ENCODE measurements around the gene CARD11.

The CARD11 gene

DNA sequence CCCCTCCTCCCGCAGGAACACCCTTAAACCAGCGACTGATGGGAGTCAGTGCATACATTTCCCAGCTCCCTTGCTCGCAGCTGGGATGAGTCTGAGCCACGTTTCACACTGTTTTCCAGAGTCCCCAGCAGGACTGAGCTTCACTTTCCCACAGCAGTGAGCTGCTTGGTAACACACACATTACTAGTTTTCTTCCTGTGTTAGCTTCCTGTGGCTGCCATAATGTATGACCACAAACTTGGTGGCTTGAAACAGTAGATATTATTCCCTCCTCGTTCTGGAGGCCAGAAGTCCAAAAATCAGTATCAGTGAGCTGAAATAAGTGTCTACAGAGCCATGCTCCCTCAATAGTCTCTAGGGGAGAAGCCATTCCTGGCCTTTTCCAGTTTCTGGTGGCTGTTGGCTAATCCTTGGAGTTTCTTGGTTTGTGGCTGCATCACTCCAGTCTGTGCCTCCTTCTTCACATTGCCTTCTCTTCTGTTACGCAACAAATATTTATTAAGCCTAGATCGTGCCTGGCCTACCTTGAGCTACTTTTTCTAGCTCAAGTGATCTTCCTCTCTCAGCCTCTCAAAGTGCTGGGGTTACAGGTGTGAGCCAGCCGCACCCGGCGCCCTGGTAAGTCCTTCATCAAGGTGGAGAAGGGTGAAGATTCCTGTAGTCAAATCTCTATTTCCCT is 26.2 kb upstream of the CARD11 start:
- TF ChIP-seq, protein P1, sequence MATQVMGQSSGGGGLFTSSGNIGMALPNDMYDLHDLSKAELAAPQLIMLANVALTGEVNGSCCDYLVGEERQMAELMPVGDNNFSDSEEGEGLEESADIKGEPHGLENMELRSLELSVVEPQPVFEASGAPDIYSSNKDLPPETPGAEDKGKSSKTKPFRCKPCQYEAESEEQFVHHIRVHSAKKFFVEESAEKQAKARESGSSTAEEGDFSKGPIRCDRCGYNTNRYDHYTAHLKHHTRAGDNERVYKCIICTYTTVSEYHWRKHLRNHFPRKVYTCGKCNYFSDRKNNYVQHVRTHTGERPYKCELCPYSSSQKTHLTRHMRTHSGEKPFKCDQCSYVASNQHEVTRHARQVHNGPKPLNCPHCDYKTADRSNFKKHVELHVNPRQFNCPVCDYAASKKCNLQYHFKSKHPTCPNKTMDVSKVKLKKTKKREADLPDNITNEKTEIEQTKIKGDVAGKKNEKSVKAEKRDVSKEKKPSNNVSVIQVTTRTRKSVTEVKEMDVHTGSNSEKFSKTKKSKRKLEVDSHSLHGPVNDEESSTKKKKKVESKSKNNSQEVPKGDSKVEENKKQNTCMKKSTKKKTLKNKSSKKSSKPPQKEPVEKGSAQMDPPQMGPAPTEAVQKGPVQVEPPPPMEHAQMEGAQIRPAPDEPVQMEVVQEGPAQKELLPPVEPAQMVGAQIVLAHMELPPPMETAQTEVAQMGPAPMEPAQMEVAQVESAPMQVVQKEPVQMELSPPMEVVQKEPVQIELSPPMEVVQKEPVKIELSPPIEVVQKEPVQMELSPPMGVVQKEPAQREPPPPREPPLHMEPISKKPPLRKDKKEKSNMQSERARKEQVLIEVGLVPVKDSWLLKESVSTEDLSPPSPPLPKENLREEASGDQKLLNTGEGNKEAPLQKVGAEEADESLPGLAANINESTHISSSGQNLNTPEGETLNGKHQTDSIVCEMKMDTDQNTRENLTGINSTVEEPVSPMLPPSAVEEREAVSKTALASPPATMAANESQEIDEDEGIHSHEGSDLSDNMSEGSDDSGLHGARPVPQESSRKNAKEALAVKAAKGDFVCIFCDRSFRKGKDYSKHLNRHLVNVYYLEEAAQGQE (IDR thresholded peaks at IDR 0.05; ENCODE audit: insufficient read depth in 1 of 2, low read depth in 2 of 2, low read length in 2 of 2), result no peak
- TF ChIP-seq FOXP2 (optimal IDR thresholded peaks at IDR 0.05; ENCODE audit: borderline replicate concordance, extremely low read depth, extremely low read length, insufficient read depth) (no peak), SIN3A (IDR thresholded peaks at IDR 0.05; ENCODE audit: borderline replicate concordance, insufficient read depth, low read length) (no peak), TAF1 (IDR thresholded peaks at IDR 0.05; ENCODE audit: borderline replicate concordance, insufficient read depth, low read length) (no peak), POLR2AphosphoS5 (IDR thresholded peaks at IDR 0.05; ENCODE audit: low read depth, low read length) (no peak)

DNA sequence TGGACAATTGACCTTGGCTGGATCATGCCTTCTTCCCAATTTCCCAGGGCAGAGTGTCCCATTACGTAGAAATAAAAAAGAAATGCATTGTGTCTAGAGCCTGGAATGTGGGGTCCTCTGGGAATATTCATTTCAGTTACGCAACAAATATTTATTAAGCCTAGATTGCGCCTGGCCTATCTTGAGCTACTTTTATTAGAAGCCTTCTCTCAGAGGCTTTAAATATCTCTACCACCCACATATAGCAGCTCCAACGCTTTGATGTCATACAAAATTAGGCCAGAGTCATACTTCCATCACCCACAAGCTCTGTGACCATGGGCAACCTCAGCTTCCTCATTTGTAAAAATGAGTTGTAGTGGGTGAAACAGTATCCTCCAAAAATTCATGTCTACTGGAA is 24.9 kb upstream of the CARD11 start:
- TF ChIP-seq SIN3A (IDR thresholded peaks at IDR 0.05; ENCODE audit: borderline replicate concordance, insufficient read depth, low read length) (no peak), TAF1 (IDR thresholded peaks at IDR 0.05; ENCODE audit: borderline replicate concordance, insufficient read depth, low read length) (no peak), FOXP2 (optimal IDR thresholded peaks at IDR 0.05; ENCODE audit: borderline replicate concordance, extremely low read depth, extremely low read length, insufficient read depth) (no peak), POLR2AphosphoS5 (IDR thresholded peaks at IDR 0.05; ENCODE audit: low read depth, low read length) (no peak)
- TF ChIP-seq, protein P1 (IDR thresholded peaks at IDR 0.05; ENCODE audit: insufficient read depth in 1 of 2, low read depth in 2 of 2, low read length in 2 of 2), result no peak

DNA sequence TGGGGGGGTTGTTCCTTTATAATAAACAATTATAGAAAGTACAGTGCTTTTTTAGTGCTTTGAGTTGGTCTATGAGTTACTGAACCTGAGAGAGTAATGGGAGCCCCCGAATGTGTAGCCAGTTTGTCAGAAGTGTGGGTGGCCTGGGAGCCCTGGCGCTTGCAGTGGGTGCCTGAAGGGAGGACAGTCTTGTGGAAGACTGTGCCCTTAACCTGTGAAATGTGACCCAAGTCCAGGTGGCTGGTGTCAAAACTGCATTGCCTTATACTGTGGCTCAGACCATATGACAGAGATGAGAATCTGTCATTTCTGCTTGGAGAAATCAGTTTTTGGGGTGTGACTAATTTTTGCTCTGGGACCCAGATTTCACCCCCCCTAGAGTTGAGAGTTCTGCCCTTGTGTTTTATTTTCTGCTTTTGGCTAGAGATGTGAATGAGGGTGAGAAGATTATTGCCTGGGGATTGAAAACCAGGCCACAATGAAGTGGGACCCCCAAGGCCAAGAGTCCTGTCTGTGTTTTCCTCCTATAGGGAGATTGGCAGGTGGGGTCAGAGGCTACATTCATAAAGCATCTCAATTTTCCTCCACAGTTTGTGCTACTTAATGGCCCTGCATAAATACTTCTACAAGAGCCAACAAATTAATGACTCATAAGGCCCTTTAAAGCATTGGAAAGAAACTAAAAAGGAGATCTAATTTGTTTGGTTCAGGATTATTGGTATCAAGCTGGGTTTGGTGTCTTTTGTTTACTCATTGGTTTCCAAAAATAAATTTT is 24.1 kb upstream of the CARD11 start:
- TF ChIP-seq, protein P1 (IDR thresholded peaks at IDR 0.05; ENCODE audit: insufficient read depth in 1 of 2, low read depth in 2 of 2, low read length in 2 of 2), result no peak
- TF ChIP-seq POLR2AphosphoS5 (IDR thresholded peaks at IDR 0.05; ENCODE audit: low read depth, low read length) (no peak), FOXP2 (optimal IDR thresholded peaks at IDR 0.05; ENCODE audit: borderline replicate concordance, extremely low read depth, extremely low read length, insufficient read depth) (no peak), SIN3A (IDR thresholded peaks at IDR 0.05; ENCODE audit: borderline replicate concordance, insufficient read depth, low read length) (no peak)

DNA sequence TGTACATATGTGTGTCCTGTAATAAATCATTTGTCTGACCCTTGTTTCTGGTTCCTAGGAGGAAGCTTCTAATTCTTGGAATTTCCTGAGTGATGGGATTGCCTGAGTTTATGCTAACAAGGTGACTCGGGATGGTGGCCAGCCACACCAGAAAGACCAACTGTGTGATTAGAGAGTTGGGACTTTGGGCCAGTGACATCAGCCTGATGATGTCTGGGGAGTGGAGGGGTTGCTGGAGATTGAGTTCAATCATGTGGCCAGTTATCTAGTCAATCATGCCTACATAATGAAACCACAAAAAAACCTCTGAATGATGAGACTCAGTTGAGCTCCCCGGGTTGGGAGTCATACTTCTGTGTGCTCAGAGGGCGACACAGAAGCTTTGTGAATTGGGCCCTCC is 23.5 kb upstream of the CARD11 start:
- TF ChIP-seq, protein P1 (IDR thresholded peaks at IDR 0.05; ENCODE audit: insufficient read depth in 1 of 2, low read depth in 2 of 2, low read length in 2 of 2), result no peak
- TF ChIP-seq SIN3A (IDR thresholded peaks at IDR 0.05; ENCODE audit: borderline replicate concordance, insufficient read depth, low read length), result no peak
- TF ChIP-seq TAF1 (IDR thresholded peaks at IDR 0.05; ENCODE audit: borderline replicate concordance, insufficient read depth, low read length), result no peak
- no peak for TF ChIP-seq POLR2AphosphoS5 (IDR thresholded peaks at IDR 0.05; ENCODE audit: low read depth, low read length)
- TF ChIP-seq FOXP2 (optimal IDR thresholded peaks at IDR 0.05; ENCODE audit: borderline replicate concordance, extremely low read depth, extremely low read length, insufficient read depth), result no peak

All from PFSK-1 (cell line).